ENCODE data around the gene KCNN3.
A peak's percentile ranks its signal among the peaks of the same experiment; 100 is the strongest.

Gene KCNN3

GRCh38 chr1:154867064-154867825, 2.8 kb downstream of the KCNN3 start:
- DNase-seq (ENCODE audit: low read depth): peak; percentile 43
- H3K4me3 ChIP-seq (ENCODE audit: low read depth, low read length): no peak overlapping the region
- in situ Hi-C loops (cut with HindIII; ENCODE audit: low sequenced_read_pairs): no loop called here
- TF ChIP-seq CTCF (IDR thresholded peaks at IDR 0.05; ENCODE audit: low read depth, low read length, missing control alignments): no peak

GRCh38 chr1:154866257-154867063, 3.6 kb downstream of the KCNN3 start:
- H3K4me3 ChIP-seq (ENCODE audit: low read depth, low read length): no peak overlapping the region

GRCh38 chr1:154865442-154866256, 4.4 kb downstream of the KCNN3 start:
- DNase-seq (ENCODE audit: low read depth): no peak
- no peak overlapping the region for H3K4me3 ChIP-seq (ENCODE audit: low read depth, low read length)
- in situ Hi-C loops (cut with HindIII; ENCODE audit: low sequenced_read_pairs): no loop called here
- no peak for TF ChIP-seq CTCF (IDR thresholded peaks at IDR 0.05; ENCODE audit: low read depth, low read length, missing control alignments)

More at GRCh38 chr1:154866257-154867063, 3.6 kb downstream of the KCNN3 start:
- TF ChIP-seq CTCF (IDR thresholded peaks at IDR 0.05; ENCODE audit: low read depth, low read length, missing control alignments): no peak
- in situ Hi-C loops (cut with HindIII; ENCODE audit: low sequenced_read_pairs): no loop called here
- DNase-seq (ENCODE audit: low read depth): no peak

- no peak for DNase-seq (ENCODE audit: low read depth)
- H3K4me3 ChIP-seq (ENCODE audit: low read depth, low read length): no peak overlapping the region
- no peak for TF ChIP-seq CTCF (IDR thresholded peaks at IDR 0.05; ENCODE audit: low read depth, low read length, missing control alignments)
- in situ Hi-C loops (cut with HindIII; ENCODE audit: low sequenced_read_pairs): no loop called here
Observed at GRCh38 chr1:154864189-154864975, 5.7 kb downstream of the KCNN3 start.

GRCh38 chr1:154863315-154864174, 6.5 kb downstream of the KCNN3 start:
- in situ Hi-C loops (cut with HindIII; ENCODE audit: low sequenced_read_pairs): no loop called here
- no peak for DNase-seq (ENCODE audit: low read depth)
- peak; percentile 91 for TF ChIP-seq CTCF (IDR thresholded peaks at IDR 0.05; ENCODE audit: low read depth, low read length, missing control alignments)
- no peak overlapping the region for H3K4me3 ChIP-seq (ENCODE audit: low read depth, low read length)

Measured in astrocyte of the cerebellum (primary cell).